Neural progenitor cell (in vitro differentiated cells): ENCODE results near the gene DPP7. TPM values are rescaled to one million over a fixed set of nuclear protein-coding genes. Genes with fewer than 3 reads are reported as not detected.

ENCODE experiments used
- DNase-seq: peaks from one replicate; pipeline ENCODE4 v3.0.0-alpha.2; 2016; ENCODE audit warnings: low spot score
- H2AFZ ChIP-seq: fragments of 200-600 bp; sonication (generic); replicated peaks from 2 replicates; pipeline ENCODE4 v1.6.1; 2016; ENCODE audit warnings: antibody characterized with exemption
- H3F3A ChIP-seq: fragments of 200-600 bp; sonication (generic); 2 replicates; pipeline ENCODE4 v1.6.1; 2016; ENCODE audit warnings: antibody characterized with exemption, low read depth
- H3K27ac ChIP-seq: fragments of 200-600 bp; sonication (generic); 2 replicates; pipeline ENCODE4 v1.5.1; 2016; ENCODE audit warnings: mild to moderate bottlenecking
- H3K27me3 ChIP-seq: fragments of 200-600 bp; sonication (generic); 2 replicates; pipeline ENCODE4 v1.6.1; 2016; ENCODE audit warnings: mild to moderate bottlenecking, moderate library complexity
- H3K36me3 ChIP-seq: fragments of 200-600 bp; sonication (generic); 2 replicates; pipeline ENCODE4 v1.5.1; 2016
- H3K4me1 ChIP-seq: fragments of 200-600 bp; sonication (generic); 2 replicates; pipeline ENCODE4 v1.6.1; 2016; ENCODE audit warnings: mixed run types
- H3K4me2 ChIP-seq: fragments of 200-600 bp; sonication (generic); 2 replicates; pipeline ENCODE4 v1.6.1; 2016
- H3K4me3 ChIP-seq: fragments of 200-600 bp; sonication (generic); 2 replicates; pipeline ENCODE4 v1.5.1; 2016
- H3K79me2 ChIP-seq: fragments of 200-600 bp; sonication (generic); 2 replicates; pipeline ENCODE4 v1.6.1; 2016; ENCODE audit warnings: low read depth
- H3K9ac ChIP-seq: fragments of 200-600 bp; sonication (generic); 2 replicates; pipeline ENCODE4 v1.6.1; 2016
- H3K9me3 ChIP-seq: fragments of 200-600 bp; sonication (generic); 2 replicates; pipeline ENCODE4 v1.5.1; 2016; ENCODE audit warnings: low read depth
- H4K20me1 ChIP-seq: fragments of 200-600 bp; sonication (generic); 2 replicates; pipeline ENCODE4 v1.6.1; 2016; ENCODE audit warnings: low read depth
- H3K27ac Mint-ChIP-seq: 3 replicates; pipeline ENCODE4 v1.8.0; 2021; ENCODE audit warnings: mixed read lengths
- H3K27me3 Mint-ChIP-seq: 2 replicates; pipeline ENCODE4 v1.8.0; 2022; ENCODE audit warnings: low read depth, mild to moderate bottlenecking, inconsistent platforms, moderate library complexity, mixed read lengths; ENCODE audit not compliant: insufficient read depth
- H3K36me3 Mint-ChIP-seq: 3 replicates; pipeline ENCODE4 v1.8.0; 2021; ENCODE audit warnings: mixed read lengths
- H3K4me1 Mint-ChIP-seq: 3 replicates; pipeline ENCODE4 v1.8.0; 2021; ENCODE audit warnings: mixed read lengths
- H3K4me3 Mint-ChIP-seq: 3 replicates; pipeline ENCODE4 v1.8.0; 2021; ENCODE audit warnings: mild to moderate bottlenecking, moderate library complexity, mixed read lengths
- H3K9me3 Mint-ChIP-seq: 3 replicates; pipeline ENCODE4 v1.8.0; 2020; ENCODE audit warnings: mixed read lengths
- CTCF ChIP-seq: fragments of 200-600 bp; sonication (generic); IDR thresholded peaks from 2 replicates; pipeline ENCODE4 v1.5.1; 2017; ENCODE audit warnings: antibody characterized with exemption, mild to moderate bottlenecking
- EZH2 ChIP-seq: fragments of 200-600 bp; sonication (generic); IDR thresholded peaks from 2 replicates; pipeline ENCODE4 v1.6.1; 2017; ENCODE audit warnings: antibody characterized with exemption, mild to moderate bottlenecking, moderate library complexity
- EZH2phosphoT487 ChIP-seq: fragments of 200-600 bp; sonication (generic); IDR thresholded peaks from 2 replicates; pipeline ENCODE4 v1.6.1; 2017; ENCODE audit warnings: antibody characterized with exemption
- total RNA-seq: library from RNA; depleted of rRNA; stranded (reverse); fragments of >200 nt; gene quantifications from 2 replicates; pipeline ENCODE4 v1.2.3, GENCODE V29; 2015; ENCODE audit warnings: low replicate concordance

Gene DPP7
- total RNA-seq, 1 donor from 2014 or later = 2.6 TPM

- Histone ChIP-seq H3K27ac (no peak overlapping the region), H3K9ac (no peak overlapping the region)
- peak; percentile 45 for DNase-seq
These were observed 15.7 kb upstream of the DPP7 start for GRCh38 chr9:137130176-137130755.

GRCh38 chr9:137129456-137130175 is 15.1 kb upstream of the DPP7 start:
- Mint-ChIP-seq H3K4me3 (peak overlapping the region; percentile 89), H3K27ac (no peak overlapping the region), H3K27me3 (peaks cover 18% of the 10 kb centered on the region), H3K9me3 (no peaks in the 10 kb centered on the region), H3K4me1 (peaks cover 22% of the 10 kb centered on the region), H3K36me3 (no peaks in the 10 kb centered on the region)
- peak overlapping the region; percentile 83 for H3K4me3 ChIP-seq
- no peak for TF ChIP-seq EZH2phosphoT487
- peak; percentile 2 for TF ChIP-seq EZH2
- no peak for TF ChIP-seq CTCF
- H3K79me2 ChIP-seq = peaks cover 22% of the 10 kb centered on the region
- DNase-seq = peak; percentile 96
- H4K20me1 ChIP-seq = peaks cover 11% of the 10 kb centered on the region
- peaks cover 2% of the 10 kb centered on the region for H3F3A ChIP-seq
- no peak overlapping the region for H3K27ac ChIP-seq
- no peaks in the 10 kb centered on the region for H3K36me3 ChIP-seq
- H3K9me3 ChIP-seq = no peaks in the 10 kb centered on the region
- H2AFZ ChIP-seq = peak overlapping the region; percentile 75
- peaks cover 7% of the 10 kb centered on the region for H3K4me1 ChIP-seq
- H3K9ac ChIP-seq = peak overlapping the region; percentile 33
- H3K4me2 ChIP-seq = peak overlapping the region; percentile 86
- peaks cover 46% of the 10 kb centered on the region for H3K27me3 ChIP-seq

More at GRCh38 chr9:137130176-137130755, 15.7 kb upstream of the DPP7 start:
- Mint-ChIP-seq H3K27me3 (peaks cover 18% of the 10 kb centered on the region), H3K36me3 (no peaks in the 10 kb centered on the region), H3K4me3 (peak overlapping the region; percentile 95), H3K27ac (no peak overlapping the region), H3K9me3 (no peaks in the 10 kb centered on the region), H3K4me1 (peaks cover 22% of the 10 kb centered on the region)
- peak overlapping the region; percentile 86 for H3K4me2 ChIP-seq
- TF ChIP-seq CTCF = no peak
- TF ChIP-seq EZH2 = no peak
- TF ChIP-seq EZH2phosphoT487 = no peak
- H3K4me3 ChIP-seq = peak overlapping the region; percentile 83
- peak overlapping the region; percentile 75 for H2AFZ ChIP-seq
- peaks cover 11% of the 10 kb centered on the region for H4K20me1 ChIP-seq
- H3K79me2 ChIP-seq = peaks cover 22% of the 10 kb centered on the region
- H3F3A ChIP-seq = peaks cover 2% of the 10 kb centered on the region
- H3K9me3 ChIP-seq = no peaks in the 10 kb centered on the region
- peaks cover 52% of the 10 kb centered on the region for H3K27me3 ChIP-seq
- H3K36me3 ChIP-seq = no peaks in the 10 kb centered on the region
- H3K4me1 ChIP-seq = peaks cover 7% of the 10 kb centered on the region

GRCh38 chr9:137128862-137129455 is 14.4 kb upstream of the DPP7 start:
- Histone ChIP-seq H3K36me3 (no peaks in the 10 kb centered on the region), H3K79me2 (peaks cover 22% of the 10 kb centered on the region), H3K9me3 (no peaks in the 10 kb centered on the region), H2AFZ (peak overlapping the region; percentile 75), H3K4me2 (peak overlapping the region; percentile 86), H4K20me1 (peaks cover 17% of the 10 kb centered on the region), H3K4me3 (peak overlapping the region; percentile 83), H3K9ac (peak overlapping the region; percentile 33), H3K4me1 (peaks cover 7% of the 10 kb centered on the region), H3K27me3 (peaks cover 39% of the 10 kb centered on the region), H3K27ac (no peak overlapping the region), H3F3A (peaks cover 2% of the 10 kb centered on the region)
- peak overlapping the region; percentile 89 for H3K4me3 Mint-ChIP-seq
- TF ChIP-seq EZH2phosphoT487 (no peak), EZH2 (peak; percentile 21)
- H3K36me3 Mint-ChIP-seq = no peaks in the 10 kb centered on the region
- H3K9me3 Mint-ChIP-seq = no peaks in the 10 kb centered on the region
- H3K4me1 Mint-ChIP-seq = peaks cover 22% of the 10 kb centered on the region
- H3K27ac Mint-ChIP-seq = peak overlapping the region; percentile 72
- peaks cover 18% of the 10 kb centered on the region for H3K27me3 Mint-ChIP-seq
- peak; percentile 46 for DNase-seq
